ENCODE results near the gene GYPA. TPM values are rescaled to one million over a fixed set of nuclear protein-coding genes. Genes with fewer than 3 reads are reported as not detected.
"Not testable (repeated sequence)": the region's sequence is repeated elsewhere in the genome, so short reads cannot be mapped to it uniquely, and the experiment has no call there.

Gene GYPA
- polyA plus RNA-seq, 1 donor from 2014 or later, result 1.1 TPM

- no peaks in the 10 kb centered on the region for H3K9me2 ChIP-seq (ENCODE audit: insufficient read depth, low read length)
- H3K4me3 ChIP-seq (ENCODE audit: low read length), result no peak overlapping the region
- H3K36me3 ChIP-seq (ENCODE audit: insufficient read depth, low read length), result no peaks in the 10 kb centered on the region
- H3K4me2 ChIP-seq (ENCODE audit: low read length), result no peak overlapping the region
- H4K20me1 ChIP-seq (ENCODE audit: insufficient read depth), result no peaks in the 10 kb centered on the region
- H3K79me2 ChIP-seq (replicated peaks; ENCODE audit: insufficient read depth, low read length), result no peaks in the 10 kb centered on the region
- no peaks in the 10 kb centered on the region for H3K9me3 ChIP-seq (ENCODE audit: low read length)
- no peak for TF ChIP-seq EP300 (conservative IDR thresholded peaks at IDR 0.05; ENCODE audit: poor library complexity, severe bottlenecking)
- TF ChIP-seq MXI1 (conservative IDR thresholded peaks at IDR 0.05; ENCODE audit: poor library complexity, severe bottlenecking), result no peak
- no peak for TF ChIP-seq SMC3 (conservative IDR thresholded peaks at IDR 0.05; ENCODE audit: poor library complexity)
- TF ChIP-seq RAD21 (conservative IDR thresholded peaks at IDR 0.05), result no peak
- no peak for TF ChIP-seq TAF1 (IDR thresholded peaks at IDR 0.05; ENCODE audit: low read depth)
- no peak for TF ChIP-seq EZH2 (IDR thresholded peaks at IDR 0.05; ENCODE audit: borderline replicate concordance, insufficient read depth, low read length, poor library complexity, severe bottlenecking)
- H3K27me3 ChIP-seq (ENCODE audit: insufficient read depth, low read depth, low read length), result no peaks in the 10 kb centered on the region
- no peaks in the 10 kb centered on the region for H3F3A ChIP-seq (ENCODE audit: insufficient read depth, low read length, poor library complexity, severe bottlenecking)
- H3K9ac ChIP-seq (ENCODE audit: low read length), result no peak overlapping the region
- no peak overlapping the region for H2AFZ ChIP-seq (ENCODE audit: low read depth, low read length)
- H3K27ac ChIP-seq (ENCODE audit: low read length), result no peak overlapping the region
Measured at GRCh38 chr4:144113546-144113945, 27.0 kb downstream of the GYPA start.

DNA sequence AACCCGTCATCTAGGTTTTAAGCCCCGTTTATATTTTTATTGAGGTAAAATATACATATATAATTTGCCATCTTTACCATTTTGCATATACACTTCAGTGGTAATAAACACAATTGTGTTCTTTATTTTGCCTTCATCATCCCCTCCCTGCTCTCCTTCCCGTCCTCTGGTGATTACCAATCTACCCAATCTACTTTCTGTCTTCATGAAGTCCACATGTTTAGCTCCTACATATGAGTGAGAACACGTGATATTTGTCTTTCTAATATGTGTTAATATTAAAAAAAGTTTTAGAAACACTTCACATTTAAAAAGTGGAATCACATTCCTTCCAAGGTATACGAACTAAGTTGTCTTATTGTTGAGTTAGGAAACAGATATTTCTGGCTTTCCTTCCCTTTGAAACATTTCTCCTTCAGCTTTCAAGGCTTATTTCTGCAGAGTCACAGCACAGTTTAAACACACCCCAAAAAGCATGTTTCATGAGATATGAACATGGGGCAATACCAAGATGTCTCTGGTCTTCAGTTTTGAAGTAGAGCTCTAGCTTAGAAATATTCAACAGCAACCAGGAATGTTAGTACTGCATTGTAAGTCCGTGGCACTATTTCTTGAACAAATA, 35.9 kb downstream of the GYPA start:
- Histone ChIP-seq H3F3A (ENCODE audit: insufficient read depth, low read length, poor library complexity, severe bottlenecking) (no peaks in the 10 kb centered on the region), H3K9ac (ENCODE audit: low read length) (no peak overlapping the region), H2AFZ (ENCODE audit: low read depth, low read length) (no peak overlapping the region), H3K9me3 (ENCODE audit: low read length) (no peaks in the 10 kb centered on the region), H4K20me1 (ENCODE audit: insufficient read depth) (no peaks in the 10 kb centered on the region), H3K27ac (ENCODE audit: low read length) (no peak overlapping the region), H3K36me3 (ENCODE audit: insufficient read depth, low read length) (no peaks in the 10 kb centered on the region), H3K4me3 (ENCODE audit: low read length) (no peak overlapping the region), H3K9me2 (ENCODE audit: insufficient read depth, low read length) (no peaks in the 10 kb centered on the region), H3K27me3 (ENCODE audit: insufficient read depth, low read depth, low read length) (no peaks in the 10 kb centered on the region), H3K79me2 (replicated peaks; ENCODE audit: insufficient read depth, low read length) (no peaks in the 10 kb centered on the region), H3K4me2 (ENCODE audit: low read length) (no peak overlapping the region)
- TF ChIP-seq EZH2 (IDR thresholded peaks at IDR 0.05; ENCODE audit: borderline replicate concordance, insufficient read depth, low read length, poor library complexity, severe bottlenecking), result no peak
- no peak for TF ChIP-seq EP300 (conservative IDR thresholded peaks at IDR 0.05; ENCODE audit: poor library complexity, severe bottlenecking)
- TF ChIP-seq RAD21 (conservative IDR thresholded peaks at IDR 0.05), result no peak
- TF ChIP-seq SMC3 (conservative IDR thresholded peaks at IDR 0.05; ENCODE audit: poor library complexity), result no peak
- no peak for TF ChIP-seq MXI1 (conservative IDR thresholded peaks at IDR 0.05; ENCODE audit: poor library complexity, severe bottlenecking)
- TF ChIP-seq REST (IDR thresholded peaks at IDR 0.05; ENCODE audit: borderline replicate concordance), result no peak
- TF ChIP-seq, protein P1, sequence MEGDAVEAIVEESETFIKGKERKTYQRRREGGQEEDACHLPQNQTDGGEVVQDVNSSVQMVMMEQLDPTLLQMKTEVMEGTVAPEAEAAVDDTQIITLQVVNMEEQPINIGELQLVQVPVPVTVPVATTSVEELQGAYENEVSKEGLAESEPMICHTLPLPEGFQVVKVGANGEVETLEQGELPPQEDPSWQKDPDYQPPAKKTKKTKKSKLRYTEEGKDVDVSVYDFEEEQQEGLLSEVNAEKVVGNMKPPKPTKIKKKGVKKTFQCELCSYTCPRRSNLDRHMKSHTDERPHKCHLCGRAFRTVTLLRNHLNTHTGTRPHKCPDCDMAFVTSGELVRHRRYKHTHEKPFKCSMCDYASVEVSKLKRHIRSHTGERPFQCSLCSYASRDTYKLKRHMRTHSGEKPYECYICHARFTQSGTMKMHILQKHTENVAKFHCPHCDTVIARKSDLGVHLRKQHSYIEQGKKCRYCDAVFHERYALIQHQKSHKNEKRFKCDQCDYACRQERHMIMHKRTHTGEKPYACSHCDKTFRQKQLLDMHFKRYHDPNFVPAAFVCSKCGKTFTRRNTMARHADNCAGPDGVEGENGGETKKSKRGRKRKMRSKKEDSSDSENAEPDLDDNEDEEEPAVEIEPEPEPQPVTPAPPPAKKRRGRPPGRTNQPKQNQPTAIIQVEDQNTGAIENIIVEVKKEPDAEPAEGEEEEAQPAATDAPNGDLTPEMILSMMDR (IDR thresholded peaks at IDR 0.05; ENCODE audit: poor library complexity, severe bottlenecking), result no peak
- TF ChIP-seq POLR2AphosphoS5 (IDR thresholded peaks at IDR 0.05), result no peak
- TF ChIP-seq TAF1 (IDR thresholded peaks at IDR 0.05; ENCODE audit: low read depth), result no peak

DNA sequence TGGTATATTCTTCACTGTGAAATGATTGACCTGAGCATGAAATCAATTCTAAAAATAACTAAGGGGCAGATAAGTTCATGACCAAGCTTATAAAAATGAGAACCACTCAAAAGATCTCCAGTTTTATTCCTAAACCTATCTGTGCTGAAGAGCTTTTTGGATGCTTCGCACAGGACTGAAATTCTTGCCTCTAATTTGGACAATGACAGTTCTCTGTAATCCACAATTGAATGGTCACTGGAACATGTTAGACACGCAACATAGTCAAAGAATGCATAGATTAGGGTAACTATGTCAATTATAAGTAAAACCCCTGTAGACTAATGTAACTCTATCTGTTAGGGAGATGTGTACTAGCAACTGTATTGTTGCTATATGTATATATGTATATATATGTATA, 42.7 kb downstream of the GYPA start:
- H3F3A ChIP-seq (ENCODE audit: insufficient read depth, low read length, poor library complexity, severe bottlenecking); H3K9me3 ChIP-seq (ENCODE audit: low read length); H2AFZ ChIP-seq (ENCODE audit: low read depth, low read length); H3K27me3 ChIP-seq (ENCODE audit: insufficient read depth, low read depth, low read length); H4K20me1 ChIP-seq (ENCODE audit: insufficient read depth); H3K4me2 ChIP-seq (ENCODE audit: low read length); H3K36me3 ChIP-seq (ENCODE audit: insufficient read depth, low read length); H3K27ac ChIP-seq (ENCODE audit: low read length); H3K4me3 ChIP-seq (ENCODE audit: low read length); H3K79me2 ChIP-seq (replicated peaks; ENCODE audit: insufficient read depth, low read length); H3K9ac ChIP-seq (ENCODE audit: low read length); H3K9me2 ChIP-seq (ENCODE audit: insufficient read depth, low read length): not testable (repeated sequence)

GRCh38 chr4:144093995-144094394, 46.5 kb downstream of the GYPA start:
- not testable (repeated sequence) for H4K20me1 ChIP-seq (ENCODE audit: insufficient read depth); H3K27ac ChIP-seq (ENCODE audit: low read length); H3K9ac ChIP-seq (ENCODE audit: low read length); H3K36me3 ChIP-seq (ENCODE audit: insufficient read depth, low read length); H3K4me2 ChIP-seq (ENCODE audit: low read length); H3K4me3 ChIP-seq (ENCODE audit: low read length); H2AFZ ChIP-seq (ENCODE audit: low read depth, low read length); H3K9me3 ChIP-seq (ENCODE audit: low read length); H3K79me2 ChIP-seq (replicated peaks; ENCODE audit: insufficient read depth, low read length); H3K27me3 ChIP-seq (ENCODE audit: insufficient read depth, low read depth, low read length); H3K9me2 ChIP-seq (ENCODE audit: insufficient read depth, low read length); H3F3A ChIP-seq (ENCODE audit: insufficient read depth, low read length, poor library complexity, severe bottlenecking)

DNA sequence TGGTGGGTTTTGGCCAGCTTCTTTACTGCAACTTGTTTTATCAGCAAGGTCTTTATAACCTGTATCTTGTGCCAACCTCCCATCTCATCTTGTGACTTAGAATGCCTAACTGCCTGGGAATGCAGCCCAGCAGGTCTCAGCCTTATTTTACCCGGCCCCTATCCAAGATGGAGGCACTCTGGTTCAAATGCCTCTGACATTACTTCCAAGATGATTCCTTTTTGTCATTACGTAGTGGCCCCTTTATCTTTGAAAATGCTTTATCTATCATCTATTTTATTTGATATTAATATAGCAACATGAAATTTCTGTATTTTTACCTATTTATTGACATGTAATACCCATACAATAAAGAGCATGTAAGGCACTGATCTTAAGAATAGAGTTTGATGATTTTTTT, 49.3 kb downstream of the GYPA start:
- H3K9me2 ChIP-seq (ENCODE audit: insufficient read depth, low read length); H3F3A ChIP-seq (ENCODE audit: insufficient read depth, low read length, poor library complexity, severe bottlenecking); H3K9ac ChIP-seq (ENCODE audit: low read length); H3K9me3 ChIP-seq (ENCODE audit: low read length); H3K79me2 ChIP-seq (replicated peaks; ENCODE audit: insufficient read depth, low read length); H4K20me1 ChIP-seq (ENCODE audit: insufficient read depth); H2AFZ ChIP-seq (ENCODE audit: low read depth, low read length); H3K4me2 ChIP-seq (ENCODE audit: low read length); H3K36me3 ChIP-seq (ENCODE audit: insufficient read depth, low read length); H3K27me3 ChIP-seq (ENCODE audit: insufficient read depth, low read depth, low read length); H3K4me3 ChIP-seq (ENCODE audit: low read length); H3K27ac ChIP-seq (ENCODE audit: low read length): not testable (repeated sequence)
